HUES48 (cell line): ENCODE results near the gene CDK5RAP3.
"Not testable (repeated sequence)": the region's sequence is repeated elsewhere in the genome, so short reads cannot be mapped to it uniquely, and the experiment has no call there.

ENCODE experiments used
- H3K27ac ChIP-seq: one replicate; pipeline ENCODE4 v1.7.0; 2013; ENCODE audit warnings: low read depth, low read length, inconsistent platforms
- H3K27me3 ChIP-seq: 2 replicates; pipeline ENCODE4 v1.6.1; 2013; ENCODE audit warnings: mild to moderate bottlenecking, low read length; ENCODE audit not compliant: control insufficient read depth, insufficient read depth
- H3K36me3 ChIP-seq: 2 replicates; pipeline ENCODE4 v1.6.1; 2013; ENCODE audit warnings: low read length; ENCODE audit not compliant: control insufficient read depth, insufficient read depth
- H3K4me1 ChIP-seq: 2 replicates; pipeline ENCODE4 v1.6.1; 2013; ENCODE audit warnings: mild to moderate bottlenecking, low read length; ENCODE audit not compliant: control insufficient read depth, insufficient read depth
- H3K4me3 ChIP-seq: 2 replicates; pipeline ENCODE4 v1.5.1; 2013; ENCODE audit warnings: mild to moderate bottlenecking, low read depth, low read length
- H3K9ac ChIP-seq: 2 replicates; pipeline ENCODE4 v1.6.1; 2013; ENCODE audit warnings: mild to moderate bottlenecking, low read depth, low read length, moderate library complexity
- H3K9me3 ChIP-seq: 2 replicates; pipeline ENCODE4 v1.6.1; 2013; ENCODE audit warnings: low read length; ENCODE audit not compliant: control insufficient read depth, insufficient read depth

CDK5RAP3 gene, protein sequence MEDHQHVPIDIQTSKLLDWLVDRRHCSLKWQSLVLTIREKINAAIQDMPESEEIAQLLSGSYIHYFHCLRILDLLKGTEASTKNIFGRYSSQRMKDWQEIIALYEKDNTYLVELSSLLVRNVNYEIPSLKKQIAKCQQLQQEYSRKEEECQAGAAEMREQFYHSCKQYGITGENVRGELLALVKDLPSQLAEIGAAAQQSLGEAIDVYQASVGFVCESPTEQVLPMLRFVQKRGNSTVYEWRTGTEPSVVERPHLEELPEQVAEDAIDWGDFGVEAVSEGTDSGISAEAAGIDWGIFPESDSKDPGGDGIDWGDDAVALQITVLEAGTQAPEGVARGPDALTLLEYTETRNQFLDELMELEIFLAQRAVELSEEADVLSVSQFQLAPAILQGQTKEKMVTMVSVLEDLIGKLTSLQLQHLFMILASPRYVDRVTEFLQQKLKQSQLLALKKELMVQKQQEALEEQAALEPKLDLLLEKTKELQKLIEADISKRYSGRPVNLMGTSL

DNA sequence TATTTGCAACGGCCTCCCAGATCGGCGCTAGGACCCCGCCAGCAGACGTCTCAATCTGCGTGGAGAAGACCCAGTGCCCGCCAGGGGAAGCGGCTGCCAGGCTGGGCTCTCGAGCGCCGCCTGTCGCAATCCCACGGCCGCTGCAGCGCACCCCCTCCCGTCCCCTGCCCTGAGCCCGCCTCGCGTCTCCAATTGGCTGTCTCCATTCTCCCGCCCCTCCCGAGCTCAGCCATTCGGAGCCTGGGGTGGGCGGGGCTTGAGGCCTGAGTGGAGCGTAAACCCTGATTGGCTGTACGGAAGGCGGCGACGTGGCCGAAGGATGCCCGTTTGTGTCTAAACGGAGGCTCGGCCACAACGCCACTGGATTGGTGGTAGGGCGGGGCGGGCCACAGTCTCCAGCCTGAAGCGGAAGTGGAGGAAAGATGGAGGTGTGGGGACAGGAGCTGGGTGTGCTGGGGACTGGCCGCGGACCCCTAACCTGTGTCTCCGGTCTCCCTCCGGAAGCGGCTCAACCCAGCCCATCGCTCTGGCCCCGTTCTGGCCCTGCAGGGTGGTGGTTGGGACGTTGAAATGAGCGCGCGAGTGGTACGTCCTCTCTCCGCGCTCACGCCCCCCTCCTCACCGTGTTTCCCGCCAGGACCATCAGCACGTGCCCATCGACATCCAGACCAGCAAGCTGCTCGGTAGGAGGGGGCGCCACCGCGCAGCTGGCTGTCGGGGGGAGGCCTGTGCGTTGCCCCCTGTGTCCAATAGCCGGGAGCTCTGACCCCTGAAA is at the start of gene CDK5RAP3:
TSS of gene CDK5RAP3 (plus strand) at position 389 of the 775 bp plus-strand sequence. CDS start at position 423, 34 bp downstream.
- Histone ChIP-seq H3K9me3 (no peaks in the 10 kb centered on the region), H3K36me3 (peaks cover 26% of the 10 kb centered on the region), H3K27ac (peak within 1 kb of the TSS; percentile 81), H3K4me3 (peak within 1 kb of the TSS; percentile 86), H3K27me3 (peaks cover 8% of the 10 kb centered on the region; the same call in 1 of the 2 replicates), H3K4me1 (peaks cover 6% of the 10 kb centered on the region; the same call in 1 of the 2 replicates), H3K9ac (peak within 1 kb of the TSS; percentile 76; the same call in 1 of the 2 replicates)

DNA sequence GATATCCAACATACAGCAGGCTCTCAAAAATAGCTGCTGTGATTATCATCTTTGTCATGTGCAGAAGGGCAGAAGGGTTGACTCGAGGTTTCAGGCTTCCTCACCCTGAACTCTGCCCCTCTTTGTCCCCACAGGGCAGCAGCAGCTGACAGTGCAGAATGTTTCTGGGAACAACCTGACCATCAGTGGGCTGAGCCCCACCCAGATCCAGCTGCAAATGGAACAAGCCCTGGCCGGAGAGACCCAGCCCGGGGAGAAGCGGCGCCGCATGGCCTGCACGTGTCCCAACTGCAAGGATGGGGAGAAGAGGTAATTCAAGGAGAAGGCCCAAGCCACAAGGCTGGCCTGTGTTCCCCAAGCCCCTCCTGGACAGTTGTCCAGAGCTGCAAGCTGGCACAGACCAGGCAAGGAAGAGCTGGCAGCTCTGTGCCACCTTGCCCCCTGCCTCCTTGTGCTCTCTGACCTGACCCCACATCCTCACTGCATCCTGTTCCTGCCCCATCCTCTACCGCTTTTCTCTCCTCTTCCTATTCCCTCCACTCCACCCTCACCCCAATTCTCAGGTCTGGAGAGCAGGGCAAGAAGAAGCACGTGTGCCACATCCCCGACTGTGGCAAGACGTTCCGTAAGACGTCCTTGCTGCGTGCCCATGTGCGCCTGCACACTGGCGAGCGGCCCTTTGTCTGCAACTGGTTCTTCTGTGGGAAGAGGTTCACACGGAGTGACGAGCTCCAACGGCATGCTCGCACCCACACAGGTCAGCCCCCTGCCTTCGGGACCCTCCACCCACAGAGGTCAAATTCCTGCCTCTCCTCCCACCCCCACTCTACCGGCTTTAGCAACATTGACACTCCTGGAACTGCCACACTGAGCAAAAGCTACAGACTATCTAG is 45.9 kb upstream of the CDK5RAP3 start:
- Histone ChIP-seq H3K9ac (no peak overlapping the region), H3K4me1 (no peaks in the 10 kb centered on the region), H3K27me3 (no peaks in the 10 kb centered on the region), H3K9me3 (no peaks in the 10 kb centered on the region), H3K36me3 (peaks cover 32% of the 10 kb centered on the region), H3K27ac (no peak overlapping the region), H3K4me3 (no peak overlapping the region)

DNA sequence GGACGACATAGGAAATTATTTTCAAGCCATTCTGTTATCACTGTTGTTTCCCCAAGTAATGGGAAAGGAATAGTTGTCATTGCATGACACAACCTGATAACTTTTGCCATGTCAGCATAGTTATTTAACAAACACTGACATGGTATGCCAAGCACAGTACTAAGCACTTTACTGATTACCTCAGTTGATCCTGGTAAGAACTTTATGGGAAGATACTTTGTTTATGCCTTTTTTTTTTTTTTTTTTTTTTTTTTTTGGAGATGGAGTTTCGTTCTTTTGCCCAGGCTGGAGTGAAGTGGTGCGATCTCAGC is 45.3 kb upstream of the CDK5RAP3 start:
- Histone ChIP-seq H3K27me3 (no peaks in the 10 kb centered on the region), H3K36me3 (peaks cover 32% of the 10 kb centered on the region), H3K4me1 (no peaks in the 10 kb centered on the region), H3K9ac (no peak overlapping the region), H3K9me3 (no peaks in the 10 kb centered on the region), H3K27ac (no peak overlapping the region), H3K4me3 (no peak overlapping the region)

DNA sequence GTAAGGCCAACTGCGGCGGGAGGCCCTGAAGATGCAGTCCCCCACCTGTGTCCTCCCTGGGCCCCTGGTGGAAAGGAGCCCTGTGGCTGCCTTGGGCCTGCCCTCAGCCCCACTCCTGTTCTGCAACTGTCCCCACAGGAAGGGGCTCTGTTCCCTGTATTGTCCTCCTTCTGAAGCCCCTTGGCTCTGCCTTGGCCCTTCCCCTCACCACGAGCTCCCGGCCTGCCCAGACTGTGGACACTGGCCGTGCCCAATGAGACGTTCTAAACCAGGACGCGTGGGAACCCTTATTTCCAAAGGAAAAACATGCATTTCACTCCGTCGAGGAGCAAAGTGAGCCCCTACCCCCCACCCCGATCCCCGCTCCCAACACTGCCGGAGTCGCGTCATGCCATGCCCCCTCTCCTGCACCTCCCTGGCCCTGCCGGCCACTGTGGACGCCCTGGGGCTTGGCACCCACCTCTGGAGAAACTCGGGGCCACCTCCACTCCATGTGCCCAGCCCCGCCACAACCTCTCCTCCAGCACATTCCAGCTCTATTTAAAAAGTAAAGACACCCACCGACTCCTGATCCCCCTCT is 43.0 kb upstream of the CDK5RAP3 start:
- Histone ChIP-seq H3K9ac (no peak overlapping the region), H3K36me3 (peaks cover 32% of the 10 kb centered on the region), H3K9me3 (no peaks in the 10 kb centered on the region), H3K27ac (no peak overlapping the region), H3K27me3 (no peaks in the 10 kb centered on the region), H3K4me1 (no peaks in the 10 kb centered on the region), H3K4me3 (no peak overlapping the region)

DNA sequence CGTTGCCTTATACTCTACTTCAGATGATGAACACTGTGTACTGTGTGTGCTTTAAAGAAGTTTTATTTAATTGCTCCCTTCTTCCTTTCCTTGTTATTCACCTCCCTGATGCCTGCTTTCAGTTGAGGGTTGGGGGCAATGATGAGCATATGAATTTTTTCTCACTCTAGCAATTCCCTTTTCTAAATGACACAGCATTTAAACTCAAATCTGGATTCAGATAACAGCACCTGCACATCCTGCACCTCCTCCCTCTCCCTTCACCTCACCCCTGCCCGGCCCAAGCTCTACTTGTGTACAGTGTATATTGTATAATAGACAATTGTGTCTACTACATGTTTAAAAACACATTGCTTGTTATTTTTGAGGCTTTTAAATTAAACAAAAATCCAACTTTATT is 42.5 kb upstream of the CDK5RAP3 start:
- Histone ChIP-seq H3K4me3 (no peak overlapping the region), H3K9me3 (no peaks in the 10 kb centered on the region), H3K27ac (no peak overlapping the region), H3K27me3 (no peaks in the 10 kb centered on the region), H3K4me1 (no peaks in the 10 kb centered on the region), H3K36me3 (peaks cover 30% of the 10 kb centered on the region), H3K9ac (no peak overlapping the region)

DNA sequence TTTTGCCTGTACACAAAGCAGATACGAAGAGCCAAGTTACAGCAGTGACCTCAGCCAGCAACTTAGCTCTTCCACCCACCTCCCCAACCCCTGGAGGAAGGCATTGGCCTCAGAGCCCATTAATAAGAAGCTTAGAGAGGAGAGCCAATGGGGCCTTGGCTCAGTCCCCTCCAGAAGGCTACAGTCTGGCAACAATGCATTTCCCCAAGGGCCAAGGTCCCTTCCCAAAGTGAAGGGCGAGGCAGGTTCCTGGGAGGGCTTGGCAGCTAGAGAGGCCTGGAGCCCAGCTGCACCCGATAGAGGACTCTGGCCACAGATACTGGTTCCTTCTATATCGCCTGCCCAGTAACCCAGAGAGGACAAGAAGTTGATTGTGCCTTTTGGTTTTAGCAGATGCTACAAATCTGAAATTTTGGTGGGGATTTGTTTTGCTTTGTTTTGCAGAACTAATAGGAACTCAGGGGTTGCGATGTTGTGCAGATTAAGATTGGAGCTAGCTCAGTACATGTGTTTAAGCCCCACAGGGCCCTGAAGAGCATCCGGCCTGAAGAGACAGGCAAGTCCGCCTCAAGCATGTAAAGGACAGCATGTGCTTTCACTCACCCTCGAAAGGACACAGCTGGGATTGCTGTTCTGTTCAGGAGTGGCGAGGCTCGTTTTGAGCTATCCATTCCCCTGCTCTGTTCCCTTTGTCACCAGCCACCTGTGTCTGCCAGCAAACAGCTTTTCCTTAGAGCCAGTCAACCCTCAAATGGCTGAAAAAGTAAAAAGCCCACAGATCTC is 41.5 kb upstream of the CDK5RAP3 start:
- Histone ChIP-seq H3K36me3 (peaks cover 25% of the 10 kb centered on the region), H3K4me3 (no peak overlapping the region), H3K27me3 (no peaks in the 10 kb centered on the region), H3K9me3 (no peaks in the 10 kb centered on the region), H3K27ac (no peak overlapping the region), H3K4me1 (no peaks in the 10 kb centered on the region), H3K9ac (no peak overlapping the region)

DNA sequence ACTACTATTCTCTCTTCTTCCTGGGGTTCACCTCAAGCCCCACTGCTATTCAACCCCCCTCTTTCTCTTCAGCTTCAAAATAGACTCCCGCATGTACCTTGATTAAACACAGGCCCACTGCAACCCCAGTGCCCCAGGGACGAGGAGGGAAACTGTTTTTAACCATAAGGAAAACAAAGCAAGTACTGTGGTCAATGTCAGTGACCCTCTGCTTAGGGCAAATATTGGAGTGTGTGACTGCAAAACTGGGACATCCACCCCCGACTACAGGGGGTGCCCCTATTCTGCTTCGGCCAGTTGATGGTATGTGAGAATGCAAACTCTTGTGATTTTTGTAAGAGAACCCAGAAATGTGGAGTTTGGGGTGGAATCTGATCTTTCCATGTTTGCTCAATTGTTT is 39.1 kb upstream of the CDK5RAP3 start:
- Histone ChIP-seq H3K9me3 (no peaks in the 10 kb centered on the region), H3K27me3 (no peaks in the 10 kb centered on the region), H3K4me3 (no peak overlapping the region), H3K27ac (no peak overlapping the region), H3K9ac (no peak overlapping the region), H3K4me1 (no peaks in the 10 kb centered on the region), H3K36me3 (peaks cover 11% of the 10 kb centered on the region; the same call in 1 of the 2 replicates)

DNA sequence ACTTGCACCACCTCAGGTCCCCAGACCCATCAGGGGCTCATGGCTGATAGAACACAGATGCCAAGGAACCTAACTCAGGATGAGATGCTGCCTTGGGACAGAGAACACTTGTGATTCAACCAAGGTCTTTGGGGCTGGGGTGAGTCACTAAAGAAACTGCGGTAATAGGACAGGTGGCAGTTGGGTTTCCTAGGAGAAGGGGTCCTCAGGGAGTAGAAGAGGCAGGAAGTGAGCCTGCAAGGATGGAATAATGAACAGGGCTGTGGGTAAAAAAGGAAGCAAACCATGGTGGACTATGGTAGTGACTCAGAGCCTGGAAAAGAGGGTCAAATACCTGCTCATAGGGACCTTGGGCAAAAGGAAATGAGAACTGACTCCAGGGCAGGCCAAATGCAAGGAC is 36.1 kb upstream of the CDK5RAP3 start:
- Histone ChIP-seq H3K4me3 (no peak overlapping the region), H3K27me3 (no peaks in the 10 kb centered on the region; the same call in 1 of the 2 replicates), H3K36me3 (no peaks in the 10 kb centered on the region), H3K4me1 (no peaks in the 10 kb centered on the region), H3K27ac (no peak overlapping the region), H3K9ac (no peak overlapping the region), H3K9me3 (no peaks in the 10 kb centered on the region)

DNA sequence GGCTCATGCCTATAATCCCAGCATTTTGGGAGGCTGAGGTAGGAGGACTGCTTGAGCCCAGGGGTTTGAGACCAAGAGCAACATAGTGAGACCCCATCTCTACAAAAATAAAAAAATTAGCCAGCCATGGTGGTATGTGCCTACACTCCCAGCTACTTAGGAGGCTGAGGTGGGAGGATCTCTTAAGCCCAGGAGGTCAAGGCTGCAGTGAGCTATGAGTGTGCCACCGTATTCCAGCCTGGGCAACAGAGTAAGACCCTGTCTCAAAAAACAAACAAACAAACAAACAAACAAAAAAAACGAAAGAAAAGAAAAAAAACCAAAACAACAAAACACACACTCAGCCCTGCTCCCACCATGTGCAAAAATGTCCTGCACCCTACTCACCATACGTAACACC is 35.4 kb upstream of the CDK5RAP3 start:
- not testable (repeated sequence) for H3K36me3 ChIP-seq, H3K4me3 ChIP-seq, H3K9ac ChIP-seq, H3K4me1 ChIP-seq, H3K27me3 ChIP-seq, H3K27ac ChIP-seq, H3K9me3 ChIP-seq

DNA sequence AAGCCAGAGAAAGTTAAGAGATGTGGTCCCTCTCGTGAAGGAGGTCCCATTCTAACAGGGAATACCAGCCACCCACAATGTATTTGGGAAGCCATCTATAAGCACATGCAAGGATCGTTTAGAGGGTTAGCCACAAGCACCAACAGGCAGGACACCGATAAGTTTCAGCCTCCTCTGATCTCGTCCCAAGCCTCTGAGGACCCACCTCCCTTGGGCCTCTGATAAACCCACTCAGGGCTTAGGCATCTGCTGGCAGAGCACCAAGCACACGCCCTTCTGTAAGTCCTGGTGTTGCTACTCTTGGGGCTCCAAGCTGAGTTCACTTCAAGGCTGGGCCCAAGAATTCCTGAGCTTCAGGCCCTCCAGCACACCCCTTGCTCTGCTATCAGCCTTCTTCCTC is 35.0 kb upstream of the CDK5RAP3 start:
- Histone ChIP-seq H3K36me3 (no peaks in the 10 kb centered on the region), H3K4me3 (no peak overlapping the region), H3K4me1 (no peaks in the 10 kb centered on the region), H3K27ac (no peak overlapping the region), H3K9me3 (0 out of 2 replicates have a peak, but pooled peaks cover 3% of the 10 kb centered on the region), H3K27me3 (peaks cover 10% of the 10 kb centered on the region), H3K9ac (no peak overlapping the region)
